Naive thymus-derived CD4-positive, alpha-beta T cell (primary cell): ENCODE measurements around the gene GREM2. TPM values are rescaled to one million over a fixed set of nuclear protein-coding genes. Genes with fewer than 3 reads are reported as not detected.

Source experiments
- ATAC-seq: fragments of 150-1000 bp; cut with Tn5 transposase; 2 replicates; pipeline ENCODE4 v1.10.0; 2021; ENCODE audit warnings: mild to moderate bottlenecking, moderate library complexity
- CTCF ChIA-PET: fragments of 350-600 bp; sonication (Branson Sonifier 250); formaldehyde crosslinking; loops from one replicate; lab custom pipeline; 2021; ENCODE audit warnings: antibody characterized with exemption; lab: Charles Lee
- POLR2A ChIA-PET: fragments of 350-600 bp; sonication (Branson Sonifier 250); formaldehyde crosslinking; loops from one replicate; lab custom pipeline; 2021; ENCODE audit warnings: antibody characterized with exemption, inconsistent platforms; lab: Charles Lee
- DNase-seq, 9 donors: peaks; one replicate each; pipeline versions ENCODE4 v3.0.0 to v3.0.0-alpha.2; 2020 to 2022; ENCODE audit warnings: mixed read lengths in 1 of 9
- H3K27ac ChIP-seq: one replicate; pipeline ENCODE4 v1.7.0; 2013; ENCODE audit warnings: mild to moderate bottlenecking, low read depth, low read length, moderate library complexity
- H3K27me3 ChIP-seq, 2 donors: one replicate each; pipeline ENCODE4 v1.7.0; 2013; ENCODE audit warnings: low read length in 2 of 2, mild to moderate bottlenecking in 2 of 2, moderate library complexity in 2 of 2; ENCODE audit not compliant: control insufficient read depth in 2 of 2, insufficient read depth in 2 of 2
- H3K36me3 ChIP-seq, 3 experiments: 1 replicate in 2 of 3; 2 replicates in 1 of 3; pipeline ENCODE4 v1.7.0; 2013; ENCODE audit warnings: low read length in 3 of 3, mild to moderate bottlenecking in 3 of 3, moderate library complexity in 1 of 3; ENCODE audit not compliant: insufficient read depth in 3 of 3, control insufficient read depth in 2 of 3
- H3K4me1 ChIP-seq, 2 donors: one replicate each; pipeline ENCODE4 v1.7.0; 2013; ENCODE audit warnings: low read length in 2 of 2, mild to moderate bottlenecking in 2 of 2, moderate library complexity in 1 of 2; ENCODE audit not compliant: control insufficient read depth in 2 of 2, insufficient read depth in 2 of 2
- H3K4me3 ChIP-seq: 2 replicates; pipeline ENCODE4 v1.7.0; 2013; ENCODE audit warnings: mild to moderate bottlenecking, low read length
- H3K9me3 ChIP-seq, 3 experiments: 1 replicate in 2 of 3; 2 replicates in 1 of 3; pipeline ENCODE4 v1.7.0; 2013; ENCODE audit warnings: low read length in 3 of 3; ENCODE audit not compliant: control insufficient read depth in 2 of 3
- H3K27ac Mint-ChIP-seq, 9 donors: one replicate each; pipeline ENCODE4 v1.8.0; 2020 to 2022; ENCODE audit warnings: mixed read lengths in 9 of 9, mild to moderate bottlenecking in 8 of 9, moderate library complexity in 5 of 9, inconsistent platforms in 2 of 9
- H3K27me3 Mint-ChIP-seq, 5 donors: one replicate each; pipeline ENCODE4 v1.8.0; 2021 to 2022; ENCODE audit warnings: mixed read lengths in 5 of 5, mild to moderate bottlenecking in 1 of 5
- H3K36me3 Mint-ChIP-seq, 5 donors: one replicate each; pipeline ENCODE4 v1.8.0; 2020 to 2022; ENCODE audit warnings: mixed read lengths in 5 of 5, mild to moderate bottlenecking in 3 of 5, inconsistent platforms in 1 of 5
- H3K4me1 Mint-ChIP-seq, 7 donors: one replicate each; pipeline ENCODE4 v1.8.0; 2020 to 2022; ENCODE audit warnings: mixed read lengths in 7 of 7, mild to moderate bottlenecking in 3 of 7, inconsistent platforms in 1 of 7
- H3K4me3 Mint-ChIP-seq, 10 donors: one replicate each; pipeline ENCODE4 v1.8.0; 2020 to 2022; ENCODE audit warnings: mild to moderate bottlenecking in 10 of 10, mixed read lengths in 10 of 10, moderate library complexity in 6 of 10, inconsistent platforms in 2 of 10
- H3K9me3 Mint-ChIP-seq, 11 donors: one replicate each; pipeline ENCODE4 v1.8.0; 2020 to 2022; ENCODE audit warnings: mixed read lengths in 11 of 11, mild to moderate bottlenecking in 4 of 11, inconsistent platforms in 1 of 11, moderate library complexity in 1 of 11
- intact Hi-C, 2 donors: fragments of 100-400 bp; cut with micrococcal nuclease; formaldehyde crosslinking; loops; one replicate each; pipeline ENCODE4 v1.15.1; 2023
- polyA plus RNA-seq, 2 donors: library from polyadenylated mRNA; unstranded; fragments of 300-500 nt; fragmentation: Illumina TruSeq; gene quantifications; one replicate each; pipeline ENCODE4 v1.2.3, GENCODE V29; 2021
- total RNA-seq, 6 experiments: library from RNA in 5 of 6; stranded (reverse) in 5 of 6; gene quantifications; 1 replicate in 5 of 6; 2 replicates in 1 of 6; pipeline ENCODE4 v1.2.3 and lab custom pipeline; 2021 to 2026

GREM2 gene
- total and polyA plus RNA-seq, 7 experiments from 2014 or later = 0.05 to 5.2 (median 0.65) TPM; not detected in 1

DNA sequence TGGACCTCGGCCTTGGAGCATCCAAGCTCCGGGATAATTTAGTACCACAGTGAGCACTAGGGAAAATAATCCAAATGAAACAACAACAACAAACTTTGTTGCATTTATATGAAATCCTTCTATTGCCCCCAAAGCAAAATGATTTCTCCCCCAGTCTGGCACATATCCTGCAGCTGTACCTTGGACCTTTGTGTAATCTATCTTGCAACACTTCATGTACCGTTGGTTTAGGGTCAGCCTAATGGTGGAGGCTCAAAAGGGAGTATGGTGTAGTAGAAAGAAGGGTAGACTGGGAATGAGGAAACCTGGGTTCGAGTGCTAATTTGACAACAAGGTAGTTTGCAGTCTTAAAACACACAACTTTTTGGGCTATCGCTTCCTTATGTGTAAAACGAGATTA is 12.1 kb downstream of the GREM2 start:
- ATAC-seq = no peak
- peaks cover 0 to 6% (median 0%) of the 10 kb centered on the region in 11 donors for H3K9me3 Mint-ChIP-seq
- ChIA-PET POLR2A (no interaction called here), CTCF (no interaction called here)
- no peaks in the 10 kb centered on the region for H3K36me3 Mint-ChIP-seq
- H3K27ac Mint-ChIP-seq = no peak overlapping the region
- DNase-seq = no peak
- Histone ChIP-seq H3K27me3 (no peaks in the 10 kb centered on the region), H3K9me3 (no peaks in the 10 kb centered on the region), H3K36me3 (no peaks in the 10 kb centered on the region), H3K4me1 (no peaks in the 10 kb centered on the region), H3K27ac (no peak overlapping the region), H3K4me3 (no peak overlapping the region)
- H3K4me1 Mint-ChIP-seq = no peaks in the 10 kb centered on the region
- H3K27me3 Mint-ChIP-seq = peaks cover 0 to 4% (median 0%) of the 10 kb centered on the region in 5 donors
- intact Hi-C loops = loop anchor here in 1 of 2 donors (10.0 kb wide), 1 partner anchor 405 kb away; no protein-coding TSS in a partner anchor
- no peak overlapping the region for H3K4me3 Mint-ChIP-seq

DNA sequence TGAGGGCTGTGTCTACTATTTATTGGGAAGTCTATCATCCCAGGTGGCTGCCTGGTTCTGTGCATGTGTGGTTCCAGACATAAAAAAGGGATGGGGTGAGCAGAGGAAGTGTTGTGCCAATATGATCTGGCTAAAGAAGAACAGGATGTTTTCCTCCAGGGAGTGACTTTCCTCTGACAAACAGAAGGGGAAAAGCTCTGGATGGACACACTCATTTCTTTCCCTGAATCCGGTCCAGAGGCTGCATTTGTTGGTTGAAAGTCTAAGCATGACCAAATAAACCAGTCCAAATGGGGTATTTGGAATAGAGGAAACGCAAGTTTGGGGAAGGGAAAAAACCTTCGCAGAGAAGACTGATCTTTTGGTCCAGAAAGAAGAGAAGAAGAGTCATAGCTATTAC is 12.7 kb downstream of the GREM2 start:
- Mint-ChIP-seq H3K9me3 (peaks cover 0 to 6% (median 0%) of the 10 kb centered on the region in 11 donors), H3K27me3 (peaks cover 0 to 4% (median 0%) of the 10 kb centered on the region in 5 donors), H3K27ac (no peak overlapping the region), H3K4me3 (no peak overlapping the region), H3K4me1 (no peaks in the 10 kb centered on the region), H3K36me3 (no peaks in the 10 kb centered on the region)
- no peaks in the 10 kb centered on the region for H3K9me3 ChIP-seq
- H3K36me3 ChIP-seq = no peaks in the 10 kb centered on the region
- ChIA-PET POLR2A (no interaction called here), CTCF (no interaction called here)
- H3K27ac ChIP-seq = no peak overlapping the region
- H3K4me1 ChIP-seq = no peaks in the 10 kb centered on the region
- H3K4me3 ChIP-seq = no peak overlapping the region
- intact Hi-C loops = no loop called here
- DNase-seq (no peak), ATAC-seq (no peak)
- no peaks in the 10 kb centered on the region for H3K27me3 ChIP-seq

DNA sequence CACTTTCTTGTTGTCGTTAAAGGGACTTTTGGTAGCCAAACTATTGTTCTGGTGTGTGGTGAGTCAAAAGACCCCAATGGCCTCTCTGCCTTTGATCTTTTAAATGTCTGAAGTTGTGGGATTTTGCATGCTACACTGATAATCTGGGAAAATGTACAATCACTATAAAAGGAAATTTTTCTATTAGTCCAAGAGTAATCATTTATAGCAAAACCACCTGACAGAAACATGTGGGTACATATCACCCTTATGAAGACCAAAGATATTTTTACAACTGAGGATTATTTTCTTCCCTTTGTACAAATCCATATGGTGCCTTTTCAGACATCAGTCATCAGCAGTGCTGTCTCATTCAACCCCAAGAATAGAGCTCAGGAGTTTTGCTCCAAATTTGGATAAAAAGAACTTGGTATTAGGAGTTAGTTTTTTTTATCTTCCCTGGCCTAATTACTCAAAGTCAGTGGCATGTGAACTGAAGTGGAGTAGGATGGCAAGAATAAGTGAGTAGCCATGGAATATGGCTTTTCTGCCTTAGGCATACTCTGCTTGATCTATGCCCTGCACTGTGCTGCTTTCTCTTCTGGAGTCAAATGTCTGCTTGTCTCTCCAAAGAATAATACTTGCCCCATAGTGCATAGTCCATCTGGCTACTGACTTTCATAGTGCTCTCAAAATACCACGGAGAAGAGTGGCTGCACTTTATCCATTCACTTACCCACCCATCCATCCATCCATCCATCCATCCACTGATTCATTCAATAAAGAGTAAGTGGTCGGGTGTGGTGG is 13.5 kb downstream of the GREM2 start:
- Histone ChIP-seq H3K4me3 (no peak overlapping the region), H3K36me3 (no peaks in the 10 kb centered on the region), H3K27ac (no peak overlapping the region), H3K4me1 (no peaks in the 10 kb centered on the region), H3K27me3 (no peaks in the 10 kb centered on the region), H3K9me3 (no peaks in the 10 kb centered on the region)
- intact Hi-C loops = no loop called here
- Mint-ChIP-seq H3K9me3 (peaks cover 0 to 2% (median 0%) of the 10 kb centered on the region in 11 donors), H3K27me3 (peaks cover 0 to 2% (median 0%) of the 10 kb centered on the region in 5 donors), H3K27ac (no peak overlapping the region), H3K36me3 (no peaks in the 10 kb centered on the region), H3K4me1 (peaks cover 0 to 2% (median 0%) of the 10 kb centered on the region in 7 donors), H3K4me3 (no peak overlapping the region)
- no peak for DNase-seq
- ChIA-PET CTCF (no interaction called here), POLR2A (no interaction called here)
- ATAC-seq = no peak

DNA sequence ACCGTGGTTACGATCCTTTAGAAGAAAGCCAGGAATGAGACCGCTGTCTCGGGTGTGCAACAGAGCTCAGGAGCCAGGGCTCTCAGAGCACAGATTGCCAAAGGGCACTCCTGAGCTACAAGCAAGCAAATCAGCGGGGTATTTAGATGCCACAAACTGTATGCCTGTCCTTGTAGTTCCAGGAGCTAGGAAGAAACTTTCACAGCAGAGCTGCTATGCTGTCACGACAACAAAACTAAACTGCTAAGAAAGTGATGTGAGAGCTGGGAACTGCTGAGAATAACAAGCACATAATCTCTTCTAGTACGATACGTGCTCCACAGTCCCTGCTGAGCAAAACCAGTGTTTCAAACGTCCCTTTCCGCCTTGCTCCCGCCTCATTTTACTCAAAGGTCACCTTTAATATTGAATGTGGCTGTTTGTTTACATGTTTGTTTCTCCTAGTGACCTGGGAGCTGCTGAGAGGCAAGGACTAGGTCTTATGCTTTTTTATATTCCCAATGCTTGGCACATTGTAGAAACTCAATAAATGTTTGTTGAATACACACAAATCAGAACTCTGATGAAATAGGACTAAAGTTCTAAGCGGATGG is 14.7 kb downstream of the GREM2 start:
- H3K4me1 Mint-ChIP-seq = peaks cover 0 to 2% (median 0%) of the 10 kb centered on the region in 7 donors
- Histone ChIP-seq H3K27me3 (no peaks in the 10 kb centered on the region), H3K4me3 (no peak overlapping the region), H3K36me3 (no peaks in the 10 kb centered on the region), H3K27ac (no peak overlapping the region), H3K4me1 (no peaks in the 10 kb centered on the region), H3K9me3 (no peaks in the 10 kb centered on the region)
- ATAC-seq (no peak), DNase-seq (no peak)
- ChIA-PET POLR2A (interaction anchor here (0.6 kb wide), 1 partner anchor 590 kb away, joined by 4 read pairs; no protein-coding TSS in a partner anchor), CTCF (no interaction called here)
- intact Hi-C loops = no loop called here
- peaks cover 0 to 3% (median 0%) of the 10 kb centered on the region in 11 donors for H3K9me3 Mint-ChIP-seq
- no peak overlapping the region for H3K4me3 Mint-ChIP-seq
- no peaks in the 10 kb centered on the region for H3K36me3 Mint-ChIP-seq
- no peak overlapping the region for H3K27ac Mint-ChIP-seq
- H3K27me3 Mint-ChIP-seq = no peaks in the 10 kb centered on the region

GRCh38 chr1:240595476-240595875 is 16.5 kb downstream of the GREM2 start:
- intact Hi-C loops = no loop called here
- H3K9me3 ChIP-seq = no peaks in the 10 kb centered on the region
- no peaks in the 10 kb centered on the region for H3K36me3 ChIP-seq
- H3K4me1 ChIP-seq = no peaks in the 10 kb centered on the region
- ChIA-PET CTCF (no interaction called here), POLR2A (no interaction called here)
- H3K4me3 Mint-ChIP-seq = no peak overlapping the region
- DNase-seq = no peak
- H3K27ac Mint-ChIP-seq = no peak overlapping the region
- no peaks in the 10 kb centered on the region for H3K27me3 ChIP-seq
- peaks cover 0 to 6% (median 0%) of the 10 kb centered on the region in 7 donors for H3K4me1 Mint-ChIP-seq
- ATAC-seq = no peak
- no peaks in the 10 kb centered on the region for H3K36me3 Mint-ChIP-seq
- peaks cover 0 to 4% (median 0%) of the 10 kb centered on the region in 11 donors for H3K9me3 Mint-ChIP-seq
- H3K27me3 Mint-ChIP-seq = no peaks in the 10 kb centered on the region
- no peak overlapping the region for H3K4me3 ChIP-seq
- H3K27ac ChIP-seq = no peak overlapping the region

DNA sequence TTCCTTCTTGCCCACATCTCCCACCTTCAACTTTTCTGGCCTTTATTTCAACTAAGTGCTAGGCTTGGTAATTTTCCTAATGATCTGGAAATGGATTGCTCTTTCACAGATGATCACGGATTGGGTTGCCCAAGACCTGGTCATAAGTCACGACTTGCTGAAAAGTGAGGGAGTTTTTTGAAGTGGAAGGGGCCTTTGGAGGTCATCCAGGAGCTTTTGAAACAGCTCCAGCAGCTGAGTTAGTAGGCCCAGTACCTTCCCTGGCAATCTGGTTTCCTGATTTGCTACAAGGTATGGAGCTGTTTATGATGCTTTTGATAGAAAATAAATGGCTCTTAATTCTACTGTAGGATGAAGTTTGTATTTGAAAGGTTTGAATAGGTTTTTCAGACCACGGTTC is 20.4 kb downstream of the GREM2 start:
- intact Hi-C loops = no loop called here
- Histone ChIP-seq H3K36me3 (no peaks in the 10 kb centered on the region), H3K4me1 (no peaks in the 10 kb centered on the region), H3K4me3 (no peak overlapping the region), H3K27ac (no peak overlapping the region), H3K9me3 (no peaks in the 10 kb centered on the region), H3K27me3 (no peaks in the 10 kb centered on the region)
- Mint-ChIP-seq H3K27ac (no peak overlapping the region), H3K4me3 (no peak overlapping the region), H3K9me3 (peaks cover 0 to 6% (median 0%) of the 10 kb centered on the region in 11 donors), H3K4me1 (peaks cover 0 to 10% (median 0%) of the 10 kb centered on the region in 7 donors), H3K27me3 (no peaks in the 10 kb centered on the region), H3K36me3 (no peaks in the 10 kb centered on the region)
- DNase-seq = no peak
- CTCF ChIA-PET = no interaction called here
- POLR2A ChIA-PET = no interaction called here
- ATAC-seq = no peak
